SK-N-SH (cell line): ENCODE data around the gene KLHL40. TPM values are rescaled to one million over a fixed set of nuclear protein-coding genes. Genes with fewer than 3 reads are reported as not detected.

ENCODE experiments used
- CTCF ChIA-PET: fragments of 300-600, 350-600 bp; formaldehyde crosslinking; extraction: SDS; loops from one replicate; lab custom pipeline; 2021; lab: Yijun Ruan, JAX
- POLR2A ChIA-PET: fragments of 350-600 bp; sonication (Branson Sonifier 250); formaldehyde crosslinking; extraction: SDS; loops from one replicate; lab custom pipeline; 2020; ENCODE audit warnings: antibody characterized with exemption, inconsistent platforms; lab: Yijun Ruan, JAX
- DNase-seq: peaks from one replicate; pipeline ENCODE4 v3.0.0; 2012
- H2AFZ ChIP-seq: fragments of 200-600 bp; sonication (generic); 2 replicates; pipeline ENCODE4 v1.8.1; 2016; ENCODE audit warnings: antibody characterized with exemption, mild to moderate bottlenecking, low read depth
- H3F3A ChIP-seq: fragments of 200-600 bp; sonication (generic); replicated peaks from 2 replicates; pipeline ENCODE3; 2016; ENCODE audit warnings: antibody characterized with exemption, mild to moderate bottlenecking; ENCODE audit not compliant: insufficient read depth
- H3K27ac ChIP-seq, 2 experiments: fragments of 200-500 bp in 1 of 2; fragments of 200-600 bp in 1 of 2; sonication (Bioruptor generic) in 1 of 2; sonication (generic), shearing (Covaris generic) in 1 of 2; 2 replicates each; pipeline versions ENCODE4 v1.5.1 to v1.6.1; 2014 to 2016; ENCODE audit warnings: low read depth in 2 of 2, inconsistent platforms in 1 of 2, low read length in 1 of 2, mild to moderate bottlenecking in 1 of 2, mixed read lengths in 1 of 2
- H3K27me3 ChIP-seq: fragments of 200-600 bp; sonication (generic), shearing (Covaris generic); 2 replicates; pipeline ENCODE4 v1.6.1; 2016; ENCODE audit warnings: mixed run types; ENCODE audit not compliant: insufficient read depth
- H3K36me3 ChIP-seq, 2 experiments: fragments of 200-500 bp in 1 of 2; fragments of 200-600 bp in 1 of 2; sonication (Bioruptor generic) in 1 of 2; sonication (generic) in 1 of 2; replicated peaks in 1 of 2; 2 replicates each; pipeline versions ENCODE3 to v1.5.1; 2014 to 2016; ENCODE audit warnings: low read length in 1 of 2, mild to moderate bottlenecking in 1 of 2; ENCODE audit not compliant: insufficient read depth in 2 of 2, control insufficient read depth in 1 of 2
- H3K4me1 ChIP-seq, 2 experiments: fragments of 200-500 bp in 1 of 2; fragments of 200-600 bp in 1 of 2; sonication (Bioruptor generic) in 1 of 2; sonication (generic), shearing (Covaris generic) in 1 of 2; 2 replicates each; pipeline versions ENCODE4 v1.5.1 to v1.6.1; 2014 to 2016; ENCODE audit warnings: low read depth in 1 of 2, low read length in 1 of 2, mixed run types in 1 of 2; ENCODE audit not compliant: insufficient read depth in 2 of 2, control insufficient read depth in 1 of 2
- H3K4me2 ChIP-seq: fragments of 200-600 bp; sonication (generic), shearing (Covaris generic); 2 replicates; pipeline ENCODE4 v1.6.1; 2017; ENCODE audit warnings: mixed run types
- H3K4me3 ChIP-seq, 2 experiments: fragments of 200-500 bp in 1 of 2; fragments of 200-600 bp in 1 of 2; sonication (Bioruptor generic) in 1 of 2; sonication (generic), shearing (Covaris generic) in 1 of 2; 2 replicates each; pipeline versions ENCODE4 v1.5.1 to v1.8.1; 2014 to 2016; ENCODE audit warnings: low read depth in 2 of 2, inconsistent platforms in 1 of 2, low read length in 1 of 2, mild to moderate bottlenecking in 1 of 2, mixed read lengths in 1 of 2, moderate library complexity in 1 of 2
- H3K79me2 ChIP-seq: fragments of 200-600 bp; sonication (generic); 2 replicates; pipeline ENCODE4 v1.8.1; 2017; ENCODE audit warnings: mild to moderate bottlenecking; ENCODE audit not compliant: insufficient read depth
- H3K9ac ChIP-seq: fragments of 200-600 bp; sonication (generic); 2 replicates; pipeline ENCODE4 v1.6.1; 2017; ENCODE audit warnings: mixed run types
- H3K9me2 ChIP-seq: fragments of 200-600 bp; sonication (generic); 2 replicates; pipeline ENCODE4 v1.6.1; 2017; ENCODE audit warnings: mixed run types
- H3K9me3 ChIP-seq: fragments of 200-600 bp; sonication (generic); 2 replicates; pipeline ENCODE4 v1.6.1; 2017; ENCODE audit warnings: mixed run types, mild to moderate bottlenecking, moderate library complexity
- H4K20me1 ChIP-seq: fragments of 200-600 bp; sonication (generic); 2 replicates; pipeline ENCODE4 v1.6.1; 2017; ENCODE audit warnings: mild to moderate bottlenecking, mixed run types; ENCODE audit not compliant: insufficient read depth
- EZH2phosphoT487 ChIP-seq: fragments of 200-600 bp; sonication (generic); IDR thresholded peaks from 2 replicates; pipeline ENCODE4 v1.6.1; 2017; ENCODE audit warnings: low read depth, mixed run types, mild to moderate bottlenecking, antibody characterized with exemption, moderate library complexity, borderline replicate concordance
- FOXJ3 ChIP-seq: sonication (generic); formaldehyde crosslinking; IDR thresholded peaks from 2 replicates; pipeline ENCODE4 v1.5.1; 2020; ENCODE audit warnings: mild to moderate bottlenecking, missing genetic modification reagents
- FOXM1 ChIP-seq: IDR thresholded peaks from 2 replicates; pipeline ENCODE4 v1.4.0; 2012; ENCODE audit warnings: low read depth, mild to moderate bottlenecking
- GATA2 ChIP-seq: sonication (generic); formaldehyde crosslinking; IDR thresholded peaks from 2 replicates; pipeline ENCODE4 v1.5.0; 2020; ENCODE audit warnings: mild to moderate bottlenecking, missing genetic modification reagents
- RCOR1 ChIP-seq: fragments of 150-350 bp; IDR thresholded peaks from 2 replicates; pipeline ENCODE4 v1.6.1; 2017; ENCODE audit warnings: antibody characterized with exemption, low read length
- RXRA ChIP-seq: IDR thresholded peaks from 2 replicates; pipeline ENCODE4 v1.4.0; 2012; ENCODE audit warnings: low read depth, mild to moderate bottlenecking, borderline replicate concordance
- WGBS: methylation state at CpG from one replicate; pipeline ENCODE4 v1.1.6; 2017; ENCODE audit warnings: low lambda C conversion rate; 5-methylcytosine and 5-hydroxymethylcytosine counted together
- polyA plus RNA-seq, 3 experiments: library from polyadenylated mRNA; depleted of rRNA; stranded (reverse); fragments of >200 nt; gene quantifications; 2 replicates each; pipeline ENCODE4 v1.2.3, GENCODE V29; 2012
- TF ChIP-seq, protein P1 (sequence below): IDR thresholded peaks from 2 replicates; pipeline ENCODE4 v1.4.0; 2012; ENCODE audit warnings: low read depth
- TF ChIP-seq, protein P2 (sequence below): fragments of 150-350 bp; IDR thresholded peaks from 2 replicates; pipeline ENCODE4 v1.6.1; 2016; ENCODE audit warnings: mild to moderate bottlenecking, low read depth, low read length
- TF ChIP-seq, protein P3 (sequence below): IDR thresholded peaks from 2 replicates; pipeline ENCODE4; 2012
- TF ChIP-seq, protein P4 (sequence below): fragments of 200-600 bp; sonication (generic); IDR thresholded peaks from 2 replicates; pipeline ENCODE4 v1.6.1; 2017; ENCODE audit warnings: antibody characterized with exemption, mild to moderate bottlenecking, moderate library complexity
- TF ChIP-seq, protein P5 (sequence below): IDR thresholded peaks from 2 replicates; pipeline ENCODE4 v1.4.0; 2012; ENCODE audit warnings: low read depth, borderline replicate concordance
- TF ChIP-seq, protein P6 (sequence below): IDR thresholded peaks from 2 replicates; pipeline ENCODE4 v1.4.0; 2012; ENCODE audit warnings: low read depth, borderline replicate concordance

KLHL40 gene
- polyA plus RNA-seq, 1 of the 3 experiments (the other 2 are of a cell fraction) = not detected

DNA sequence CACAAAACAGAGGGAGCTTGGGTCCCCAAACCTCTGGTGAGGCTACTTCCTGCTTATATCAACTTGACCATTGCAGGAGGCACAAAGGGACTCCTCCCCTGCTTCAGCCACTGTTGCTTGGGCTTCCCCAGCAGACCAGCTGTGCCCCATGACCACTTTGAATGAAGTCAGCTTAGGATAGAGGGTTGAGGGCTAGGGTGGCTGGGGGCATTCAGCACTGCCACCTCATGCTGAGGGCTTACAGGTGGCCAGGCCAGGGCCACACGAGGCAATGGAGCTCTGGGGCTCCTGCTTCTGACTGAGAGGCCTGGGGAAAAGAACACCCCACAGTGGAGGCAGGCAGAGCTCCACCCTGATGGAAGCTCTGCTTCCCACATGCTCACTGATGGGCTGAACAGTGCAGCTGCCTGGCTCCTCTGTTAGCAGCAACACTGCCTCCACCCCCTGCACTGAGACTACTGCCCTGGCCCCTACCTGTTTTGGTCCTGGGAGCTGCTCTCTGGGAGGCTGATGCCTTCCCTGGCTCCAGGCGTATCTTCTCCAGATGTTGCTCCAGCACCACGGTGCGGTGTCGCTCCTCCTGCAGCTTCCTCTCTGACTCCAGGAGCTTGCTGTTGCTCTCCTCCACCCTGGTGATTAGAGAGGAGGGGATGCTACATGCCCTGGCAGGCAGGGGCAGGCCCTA is 27.5 kb downstream of the KLHL40 start (continued):
- TF ChIP-seq, protein P1, sequence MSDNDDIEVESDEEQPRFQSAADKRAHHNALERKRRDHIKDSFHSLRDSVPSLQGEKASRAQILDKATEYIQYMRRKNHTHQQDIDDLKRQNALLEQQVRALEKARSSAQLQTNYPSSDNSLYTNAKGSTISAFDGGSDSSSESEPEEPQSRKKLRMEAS = no peak
- TF ChIP-seq, protein P2, sequence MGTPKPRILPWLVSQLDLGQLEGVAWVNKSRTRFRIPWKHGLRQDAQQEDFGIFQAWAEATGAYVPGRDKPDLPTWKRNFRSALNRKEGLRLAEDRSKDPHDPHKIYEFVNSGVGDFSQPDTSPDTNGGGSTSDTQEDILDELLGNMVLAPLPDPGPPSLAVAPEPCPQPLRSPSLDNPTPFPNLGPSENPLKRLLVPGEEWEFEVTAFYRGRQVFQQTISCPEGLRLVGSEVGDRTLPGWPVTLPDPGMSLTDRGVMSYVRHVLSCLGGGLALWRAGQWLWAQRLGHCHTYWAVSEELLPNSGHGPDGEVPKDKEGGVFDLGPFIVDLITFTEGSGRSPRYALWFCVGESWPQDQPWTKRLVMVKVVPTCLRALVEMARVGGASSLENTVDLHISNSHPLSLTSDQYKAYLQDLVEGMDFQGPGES = no peak
- TF ChIP-seq, protein P3, sequence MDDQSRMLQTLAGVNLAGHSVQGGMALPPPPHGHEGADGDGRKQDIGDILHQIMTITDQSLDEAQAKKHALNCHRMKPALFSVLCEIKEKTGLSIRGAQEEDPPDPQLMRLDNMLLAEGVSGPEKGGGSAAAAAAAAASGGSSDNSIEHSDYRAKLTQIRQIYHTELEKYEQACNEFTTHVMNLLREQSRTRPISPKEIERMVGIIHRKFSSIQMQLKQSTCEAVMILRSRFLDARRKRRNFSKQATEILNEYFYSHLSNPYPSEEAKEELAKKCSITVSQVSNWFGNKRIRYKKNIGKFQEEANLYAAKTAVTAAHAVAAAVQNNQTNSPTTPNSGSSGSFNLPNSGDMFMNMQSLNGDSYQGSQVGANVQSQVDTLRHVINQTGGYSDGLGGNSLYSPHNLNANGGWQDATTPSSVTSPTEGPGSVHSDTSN = no peak
- TF ChIP-seq, protein P4, sequence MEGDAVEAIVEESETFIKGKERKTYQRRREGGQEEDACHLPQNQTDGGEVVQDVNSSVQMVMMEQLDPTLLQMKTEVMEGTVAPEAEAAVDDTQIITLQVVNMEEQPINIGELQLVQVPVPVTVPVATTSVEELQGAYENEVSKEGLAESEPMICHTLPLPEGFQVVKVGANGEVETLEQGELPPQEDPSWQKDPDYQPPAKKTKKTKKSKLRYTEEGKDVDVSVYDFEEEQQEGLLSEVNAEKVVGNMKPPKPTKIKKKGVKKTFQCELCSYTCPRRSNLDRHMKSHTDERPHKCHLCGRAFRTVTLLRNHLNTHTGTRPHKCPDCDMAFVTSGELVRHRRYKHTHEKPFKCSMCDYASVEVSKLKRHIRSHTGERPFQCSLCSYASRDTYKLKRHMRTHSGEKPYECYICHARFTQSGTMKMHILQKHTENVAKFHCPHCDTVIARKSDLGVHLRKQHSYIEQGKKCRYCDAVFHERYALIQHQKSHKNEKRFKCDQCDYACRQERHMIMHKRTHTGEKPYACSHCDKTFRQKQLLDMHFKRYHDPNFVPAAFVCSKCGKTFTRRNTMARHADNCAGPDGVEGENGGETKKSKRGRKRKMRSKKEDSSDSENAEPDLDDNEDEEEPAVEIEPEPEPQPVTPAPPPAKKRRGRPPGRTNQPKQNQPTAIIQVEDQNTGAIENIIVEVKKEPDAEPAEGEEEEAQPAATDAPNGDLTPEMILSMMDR = no peak
- TF ChIP-seq EZH2phosphoT487 = no peak
- TF ChIP-seq, all 33 proteins: peak for 0

DNA sequence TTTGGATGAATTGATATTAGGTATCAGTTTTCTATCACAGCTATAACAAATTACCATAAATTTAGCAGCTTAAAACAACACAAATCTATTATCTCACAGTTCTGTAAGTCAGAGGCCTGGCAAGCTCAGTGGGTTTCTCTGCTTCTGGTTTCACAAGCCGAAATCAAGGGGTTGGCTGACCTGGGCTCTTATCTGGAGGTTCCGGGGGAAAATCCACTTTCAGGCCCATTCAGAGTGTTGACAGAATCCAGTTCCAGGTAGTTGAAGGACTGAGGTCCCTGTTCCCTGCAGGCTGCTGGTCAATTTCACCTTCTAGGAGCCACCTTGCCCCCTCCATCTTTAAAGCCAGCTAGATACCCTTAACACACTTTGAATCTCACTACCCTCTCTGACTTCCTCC is 28.4 kb downstream of the KLHL40 start:
- TF ChIP-seq, protein P1 = no peak
- TF ChIP-seq, protein P5, sequence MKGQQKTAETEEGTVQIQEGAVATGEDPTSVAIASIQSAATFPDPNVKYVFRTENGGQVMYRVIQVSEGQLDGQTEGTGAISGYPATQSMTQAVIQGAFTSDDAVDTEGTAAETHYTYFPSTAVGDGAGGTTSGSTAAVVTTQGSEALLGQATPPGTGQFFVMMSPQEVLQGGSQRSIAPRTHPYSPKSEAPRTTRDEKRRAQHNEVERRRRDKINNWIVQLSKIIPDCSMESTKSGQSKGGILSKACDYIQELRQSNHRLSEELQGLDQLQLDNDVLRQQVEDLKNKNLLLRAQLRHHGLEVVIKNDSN = no peak
- TF ChIP-seq FOXJ3 (CRISPR knock-in tag) (no peak), GATA2 (CRISPR knock-in tag) (no peak), RXRA (no peak), FOXM1 (no peak), RCOR1 (no peak)
- TF ChIP-seq, protein P6, sequence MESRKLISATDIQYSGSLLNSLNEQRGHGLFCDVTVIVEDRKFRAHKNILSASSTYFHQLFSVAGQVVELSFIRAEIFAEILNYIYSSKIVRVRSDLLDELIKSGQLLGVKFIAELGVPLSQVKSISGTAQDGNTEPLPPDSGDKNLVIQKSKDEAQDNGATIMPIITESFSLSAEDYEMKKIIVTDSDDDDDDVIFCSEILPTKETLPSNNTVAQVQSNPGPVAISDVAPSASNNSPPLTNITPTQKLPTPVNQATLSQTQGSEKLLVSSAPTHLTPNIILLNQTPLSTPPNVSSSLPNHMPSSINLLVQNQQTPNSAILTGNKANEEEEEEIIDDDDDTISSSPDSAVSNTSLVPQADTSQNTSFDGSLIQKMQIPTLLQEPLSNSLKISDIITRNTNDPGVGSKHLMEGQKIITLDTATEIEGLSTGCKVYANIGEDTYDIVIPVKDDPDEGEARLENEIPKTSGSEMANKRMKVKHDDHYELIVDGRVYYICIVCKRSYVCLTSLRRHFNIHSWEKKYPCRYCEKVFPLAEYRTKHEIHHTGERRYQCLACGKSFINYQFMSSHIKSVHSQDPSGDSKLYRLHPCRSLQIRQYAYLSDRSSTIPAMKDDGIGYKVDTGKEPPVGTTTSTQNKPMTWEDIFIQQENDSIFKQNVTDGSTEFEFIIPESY = no peak
- Histone ChIP-seq H2AFZ (no peak overlapping the region), H3K9me2 (no peaks in the 10 kb centered on the region), H3K9me3 (no peaks in the 10 kb centered on the region), H3K9ac (no peak overlapping the region), H4K20me1 (no peaks in the 10 kb centered on the region), H3F3A (no peaks in the 10 kb centered on the region), H3K4me2 (no peak overlapping the region), H3K4me1 (no peaks in the 10 kb centered on the region; a peak in 1 of 4 replicates), H3K27me3 (no peaks in the 10 kb centered on the region), H3K4me3 (no peak overlapping the region), H3K27ac (no peak overlapping the region), H3K36me3 (no peaks in the 10 kb centered on the region), H3K79me2 (no peaks in the 10 kb centered on the region)
- 66% methylated on average over 2 of the region's 2 CpGs for WGBS
- no peak for DNase-seq
- ChIA-PET POLR2A (no interaction called here), CTCF (interaction anchor here (1.2 kb wide), 1 partner anchor 167 kb away, joined by 4 read pairs; no protein-coding TSS in a partner anchor)
